PC-9 (cell line): Measurements from ENCODE around the gene PUS7. TPM values are rescaled to one million over a fixed set of nuclear protein-coding genes. Genes with fewer than 3 reads are reported as not detected.

ENCODE experiments used
- BruUV-seq: library from RNA; stranded (reverse); fragments of 400-500 nt; replicated peaks from 2 replicates; lab custom pipeline; 2021; lab: Mats Ljungman, UMichigan
- CTCF ChIA-PET: fragments of 300-600 bp; sonication (Branson Sonifier 250); formaldehyde crosslinking; loops from one replicate; lab custom pipeline; 2022; ENCODE audit warnings: antibody characterized with exemption; lab: Charles Lee
- POLR2A ChIA-PET: fragments of 300-600 bp; sonication (Branson Sonifier 250); formaldehyde crosslinking; loops from one replicate; lab custom pipeline; 2022; ENCODE audit warnings: antibody characterized with exemption; ENCODE audit not compliant: unreplicated experiment; lab: Charles Lee
- DNase-seq, 2 experiments: peaks; one replicate each; pipeline versions ENCODE4 v3.0.0 to v3.0.0-alpha.2; 2015 to 2022; ENCODE audit warnings: mixed read lengths in 1 of 2
- H2AFZ ChIP-seq: fragments of 200-600 bp; sonication (generic); 2 replicates; pipeline ENCODE4 v1.8.1; 2017; ENCODE audit warnings: antibody characterized with exemption
- H3F3A ChIP-seq: fragments of 200-600 bp; sonication (generic); 2 replicates; pipeline ENCODE4 v1.8.1; 2017; ENCODE audit warnings: antibody characterized with exemption, mild to moderate bottlenecking, low read depth; ENCODE audit not compliant: insufficient read depth
- H3K27ac ChIP-seq: fragments of 200-600 bp; sonication (generic); 2 replicates; pipeline ENCODE4 v1.6.1; 2016; ENCODE audit warnings: mixed run types
- H3K27me3 ChIP-seq: fragments of 200-600 bp; sonication (generic); 2 replicates; pipeline ENCODE4 v1.6.1; 2016; ENCODE audit warnings: low read depth, mixed run types; ENCODE audit not compliant: insufficient read depth
- H3K36me3 ChIP-seq: fragments of 200-600 bp; sonication (generic); 2 replicates; pipeline ENCODE4 v1.6.1; 2016; ENCODE audit warnings: low read depth, mixed run types
- H3K4me1 ChIP-seq: fragments of 200-600 bp; sonication (generic); replicated peaks from 2 replicates; pipeline ENCODE4 v1.6.1; 2016; ENCODE audit warnings: mixed run types; ENCODE audit not compliant: insufficient read depth
- H3K4me2 ChIP-seq: fragments of 200-600 bp; sonication (generic); 2 replicates; pipeline ENCODE4 v1.6.1; 2017; ENCODE audit warnings: mixed run types
- H3K4me3 ChIP-seq: fragments of 200-600 bp; sonication (generic); 2 replicates; pipeline ENCODE4 v1.6.1; 2016; ENCODE audit warnings: mixed run types
- H3K79me2 ChIP-seq: fragments of 200-600 bp; sonication (generic); 2 replicates; pipeline ENCODE4 v1.6.1; 2017; ENCODE audit warnings: low read depth, mixed run types
- H3K9me2 ChIP-seq: fragments of 200-600 bp; sonication (generic); 2 replicates; pipeline ENCODE4 v1.8.1; 2017; ENCODE audit warnings: mild to moderate bottlenecking; ENCODE audit not compliant: insufficient read depth
- H3K9me3 ChIP-seq: fragments of 200-600 bp; sonication (generic); 2 replicates; pipeline ENCODE4 v1.8.1; 2016; ENCODE audit warnings: low read depth; ENCODE audit not compliant: insufficient read depth
- H4K20me1 ChIP-seq: fragments of 200-600 bp; sonication (generic); 2 replicates; pipeline ENCODE4 v1.8.1; 2017; ENCODE audit not compliant: insufficient read depth
- CTCF ChIP-seq: fragments of 200-600 bp; sonication (generic); conservative IDR thresholded peaks from 2 replicates; pipeline ENCODE4 v1.6.1; 2017; ENCODE audit warnings: mixed run types, antibody characterized with exemption, mild to moderate bottlenecking, moderate library complexity
- EZH2 ChIP-seq: fragments of 200-600 bp; sonication (generic); IDR thresholded peaks from 2 replicates; pipeline ENCODE4 v1.8.0; 2017; ENCODE audit warnings: antibody characterized with exemption, low read depth
- intact Hi-C: fragments of 100-400 bp; cut with micrococcal nuclease; formaldehyde crosslinking; loops from one replicate; pipeline ENCODE4 v1.10.0; 2022; ENCODE audit not compliant: unreplicated experiment
- total RNA-seq: library from RNA; stranded (reverse); gene quantifications from 2 replicates; pipeline ENCODE4 v1.2.3, GENCODE V29; 2021

The PUS7 gene
- total RNA-seq, 1 experiment from 2014 or later = 25.0 TPM

DNA sequence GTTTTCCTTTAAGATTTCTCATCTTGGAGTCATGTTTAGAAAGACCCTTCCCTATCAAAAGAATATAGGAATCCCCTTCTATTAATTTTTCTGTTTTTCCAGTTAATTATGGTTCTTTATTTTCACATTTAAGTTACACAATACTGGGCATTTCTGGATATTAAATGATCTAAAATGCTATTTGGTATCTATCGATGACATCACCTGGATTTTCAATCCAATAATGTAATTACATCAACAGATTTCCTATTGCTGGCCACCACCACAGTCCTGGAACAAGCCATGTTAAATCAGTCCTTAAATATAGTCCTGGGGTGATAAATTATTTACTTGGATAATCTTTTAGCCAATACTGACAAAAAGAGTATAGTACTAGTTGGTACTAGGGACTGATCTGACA is 48.0 kb downstream of the PUS7 start:
- H3K4me3 ChIP-seq = no peak overlapping the region
- no peaks in the 10 kb centered on the region for H3K4me1 ChIP-seq
- H3K9me3 ChIP-seq = no peaks in the 10 kb centered on the region
- H3K36me3 ChIP-seq = peaks cover 13% of the 10 kb centered on the region; the same call in 1 of the 2 replicates
- intact Hi-C loops = no loop called here
- no peaks in the 10 kb centered on the region for H3K79me2 ChIP-seq
- POLR2A ChIA-PET = no interaction called here
- CTCF ChIA-PET = no interaction called here
- TF ChIP-seq EZH2 (no peak), CTCF (no peak)
- H3F3A ChIP-seq = 0 out of 2 replicates have a peak, but pooled peaks cover 3% of the 10 kb centered on the region
- no peak overlapping the region for H2AFZ ChIP-seq
- BruUV-seq = no TSS peak
- no peak overlapping the region for H3K27ac ChIP-seq
- H3K4me2 ChIP-seq = no peak overlapping the region
- no peaks in the 10 kb centered on the region for H3K27me3 ChIP-seq
- no peak for DNase-seq
- H3K9me2 ChIP-seq = no peaks in the 10 kb centered on the region
- no peaks in the 10 kb centered on the region for H4K20me1 ChIP-seq

GRCh38 chr7:105473163-105473562 is 48.9 kb downstream of the PUS7 start:
- BruUV-seq = no TSS peak
- H2AFZ ChIP-seq = no peak overlapping the region
- intact Hi-C loops = no loop called here
- no peaks in the 10 kb centered on the region for H3K9me3 ChIP-seq
- TF ChIP-seq CTCF = no peak
- no peak for TF ChIP-seq EZH2
- peaks cover 13% of the 10 kb centered on the region; the same call in 1 of the 2 replicates for H3K36me3 ChIP-seq
- H3K4me1 ChIP-seq = no peaks in the 10 kb centered on the region
- H3K4me2 ChIP-seq = no peak overlapping the region
- H3K4me3 ChIP-seq = no peak overlapping the region
- DNase-seq = no peak
- no peaks in the 10 kb centered on the region for H3K27me3 ChIP-seq
- H3K27ac ChIP-seq = no peak overlapping the region
- ChIA-PET CTCF (no interaction called here), POLR2A (interaction anchor here (0.6 kb wide), 1 partner anchor 12 kb away, joined by 4 read pairs; no protein-coding TSS in a partner anchor)
- H3K9me2 ChIP-seq = no peaks in the 10 kb centered on the region
- H4K20me1 ChIP-seq = no peaks in the 10 kb centered on the region
- 0 out of 2 replicates have a peak, but pooled peaks cover 3% of the 10 kb centered on the region for H3F3A ChIP-seq
- no peaks in the 10 kb centered on the region for H3K79me2 ChIP-seq

- Histone ChIP-seq H3K9me2 (no peaks in the 10 kb centered on the region), H2AFZ (no peak overlapping the region), H3K36me3 (peaks cover 13% of the 10 kb centered on the region; the same call in 1 of the 2 replicates), H3K27me3 (no peaks in the 10 kb centered on the region), H3K4me2 (no peak overlapping the region), H4K20me1 (no peaks in the 10 kb centered on the region; the same call in 1 of the 2 replicates), H3K27ac (no peak overlapping the region), H3K9me3 (no peaks in the 10 kb centered on the region), H3K4me1 (no peaks in the 10 kb centered on the region), H3K4me3 (no peak overlapping the region), H3F3A (0 out of 2 replicates have a peak, but pooled peaks cover 3% of the 10 kb centered on the region), H3K79me2 (no peaks in the 10 kb centered on the region)
- CTCF ChIA-PET = no interaction called here
- no peak for DNase-seq
- POLR2A ChIA-PET = no interaction called here
- BruUV-seq = no TSS peak
- TF ChIP-seq CTCF = no peak
- no peak for TF ChIP-seq EZH2
- intact Hi-C loops = no loop called here
Observed at GRCh38 chr7:105470846-105471245, 51.2 kb downstream of the PUS7 start.
